Liver (tissue), 9 donors: ENCODE measurements around the gene SLC9A3. TPM values are rescaled to one million over a fixed set of nuclear protein-coding genes. Genes with fewer than 3 reads are reported as not detected.

ENCODE experiments used
- DNase-seq: peaks from one replicate; pipeline ENCODE4 v3.0.0-alpha.2; 2017; ENCODE audit warnings: low spot score
- H3K27ac ChIP-seq, 2 donors: one replicate each; pipeline ENCODE4 v1.7.0; 2013; ENCODE audit warnings: inconsistent platforms in 2 of 2, low read length in 2 of 2, control low read depth in 1 of 2, low read depth in 1 of 2, mild to moderate bottlenecking in 1 of 2
- H3K27me3 ChIP-seq, 4 donors: one replicate each; pipeline versions ENCODE4 v1.6.1 to v1.7.0; 2013; ENCODE audit warnings: low read length in 3 of 4, inconsistent platforms in 1 of 4, mild to moderate bottlenecking in 1 of 4, moderate library complexity in 1 of 4; ENCODE audit not compliant: control insufficient read depth in 4 of 4, insufficient read depth in 4 of 4
- H3K36me3 ChIP-seq, 4 donors: one replicate each; pipeline versions ENCODE4 v1.6.1 to v1.7.0; 2013; ENCODE audit warnings: low read length in 3 of 4, mild to moderate bottlenecking in 3 of 4, low read depth in 1 of 4, moderate library complexity in 1 of 4; ENCODE audit not compliant: control insufficient read depth in 4 of 4, insufficient read depth in 3 of 4
- H3K4me1 ChIP-seq, 4 donors: one replicate each; pipeline versions ENCODE4 v1.6.1 to v1.7.0; 2013; ENCODE audit warnings: low read length in 3 of 4, mild to moderate bottlenecking in 3 of 4, moderate library complexity in 1 of 4; ENCODE audit not compliant: control insufficient read depth in 4 of 4, insufficient read depth in 4 of 4
- H3K4me3 ChIP-seq, 3 donors: one replicate each; pipeline versions ENCODE4 v1.6.1 to v1.7.0; 2013; ENCODE audit warnings: low read length in 3 of 3, control low read depth in 1 of 3, low read depth in 1 of 3, mild to moderate bottlenecking in 1 of 3
- H3K9ac ChIP-seq, 2 donors: one replicate each; pipeline ENCODE4 v1.7.0; 2013; ENCODE audit warnings: low read length in 2 of 2, mild to moderate bottlenecking in 2 of 2, moderate library complexity in 2 of 2, control low read depth in 1 of 2, low read depth in 1 of 2
- H3K9me3 ChIP-seq, 4 donors: one replicate each; pipeline versions ENCODE4 v1.6.1 to v1.7.0; 2013; ENCODE audit warnings: low read length in 3 of 4; ENCODE audit not compliant: control insufficient read depth in 4 of 4
- ATF3 ChIP-seq: IDR thresholded peaks from 2 replicates; pipeline ENCODE4 v1.6.1; 2016; ENCODE audit warnings: antibody characterized with exemption
- CTCF ChIP-seq: fragments of 150-350 bp; IDR thresholded peaks from 2 replicates; pipeline ENCODE4 v1.5.1; 2017; ENCODE audit warnings: improper control_type of control experiment, low read depth, low read length; ENCODE audit not compliant: missing input control
- EGR1 ChIP-seq, 2 donors: IDR thresholded peaks; 2 replicates each; pipeline ENCODE4 v1.6.1; 2016 to 2018; ENCODE audit warnings: antibody characterized with exemption in 2 of 2, low read depth in 2 of 2
- FOXA1 ChIP-seq: IDR thresholded peaks from 2 replicates; pipeline ENCODE4 v1.6.1; 2016; ENCODE audit warnings: antibody characterized with exemption
- FOXA2 ChIP-seq: IDR thresholded peaks from 2 replicates; pipeline ENCODE4 v1.6.1; 2016; ENCODE audit warnings: antibody characterized with exemption
- GABPA ChIP-seq, 2 donors: IDR thresholded peaks in 1 of 2; conservative IDR thresholded peaks in 1 of 2; 2 replicates each; pipeline ENCODE4 v1.6.1; 2016; ENCODE audit warnings: antibody characterized with exemption in 2 of 2, mild to moderate bottlenecking in 1 of 2, moderate library complexity in 1 of 2
- HNF4A ChIP-seq, 2 donors: conservative IDR thresholded peaks; 2 replicates each; pipeline ENCODE4 v1.6.1; 2016; ENCODE audit warnings: antibody characterized with exemption in 2 of 2, mild to moderate bottlenecking in 2 of 2
- HNF4G ChIP-seq: IDR thresholded peaks from 2 replicates; pipeline ENCODE4 v1.6.1; 2016; ENCODE audit warnings: antibody characterized with exemption
- JUND ChIP-seq, 2 donors: IDR thresholded peaks; 2 replicates each; pipeline ENCODE4 v1.6.1; 2016; ENCODE audit warnings: antibody characterized with exemption in 2 of 2
- MAX ChIP-seq: IDR thresholded peaks from 2 replicates; pipeline ENCODE4 v1.6.1; 2016; ENCODE audit warnings: antibody characterized with exemption
- NR2F2 ChIP-seq: IDR thresholded peaks from 2 replicates; pipeline ENCODE4 v1.6.1; 2016; ENCODE audit warnings: antibody characterized with exemption
- RAD21 ChIP-seq, 2 donors: IDR thresholded peaks; 2 replicates each; pipeline ENCODE4 v1.6.1; 2016; ENCODE audit warnings: antibody characterized with exemption in 2 of 2, mild to moderate bottlenecking in 2 of 2
- REST ChIP-seq: IDR thresholded peaks from 2 replicates; pipeline ENCODE4 v1.6.1; 2016; ENCODE audit warnings: antibody characterized with exemption, mild to moderate bottlenecking
- RXRA ChIP-seq, 2 donors: IDR thresholded peaks; 2 replicates each; pipeline ENCODE4 v1.6.1; 2017 to 2018; ENCODE audit warnings: antibody characterized with exemption in 2 of 2, mild to moderate bottlenecking in 1 of 2
- SP1 ChIP-seq: IDR thresholded peaks from 2 replicates; pipeline ENCODE4 v1.6.1; 2018; ENCODE audit warnings: antibody characterized with exemption, mild to moderate bottlenecking
- TAF1 ChIP-seq: conservative IDR thresholded peaks from 2 replicates; pipeline ENCODE4 v1.6.1; 2016; ENCODE audit warnings: antibody characterized with exemption, mild to moderate bottlenecking
- YY1 ChIP-seq: IDR thresholded peaks from 2 replicates; pipeline ENCODE4 v1.6.1; 2016; ENCODE audit warnings: antibody characterized with exemption, mild to moderate bottlenecking
- ZBTB33 ChIP-seq: IDR thresholded peaks from 2 replicates; pipeline ENCODE4 v1.6.1; 2016; ENCODE audit warnings: antibody characterized with exemption
- WGBS: extraction: QIAGEN DNeasy Blood & Tissue Kit; methylation state at CpG from one replicate; pipeline ENCODE4 v1.1.7; 2013; 5-methylcytosine and 5-hydroxymethylcytosine counted together
- polyA plus RNA-seq, 2 donors: library from polyadenylated mRNA; stranded (reverse) in 1 of 2; unstranded in 1 of 2; fragments of 200-250 nt in 1 of 2; fragments of >200 nt in 1 of 2; fragmentation: Nextera tagmentation in 1 of 2; extraction: Ambion mirVana in 1 of 2; gene quantifications; one replicate each; pipeline versions ENCODE4 v1.2.1 to v1.2.3, GENCODE V29; 2013 to 2015
- total RNA-seq, 2 donors: library from RNA; depleted of rRNA; stranded (reverse); fragments of >200 nt; gene quantifications; one replicate each; pipeline ENCODE4 v1.2.3, GENCODE V29; 2014
- donor health status: healthy.
- donor health status: healthy.
- donor health status: healthy.
- donor health status: healthy.
- donor health status: healthy.

SLC9A3 gene
- total and polyA plus RNA-seq, 4 donors = 0.31 to 1.0 (median 0.67) TPM

GRCh38 chr5:448766-449090 lies 75.5 kb downstream of the SLC9A3 start:
- Histone ChIP-seq H3K9me3 (peaks cover 0 to 14% (median 0%) of the 10 kb centered on the region in 4 donors), H3K9ac (no peak overlapping the region), H3K27ac (no peak overlapping the region), H3K36me3 (peaks cover 9 to 58% (median 40%) of the 10 kb centered on the region in 4 donors), H3K27me3 (no peaks in the 10 kb centered on the region), H3K4me3 (no peak overlapping the region), H3K4me1 (peaks cover 3 to 10% (median 7%) of the 10 kb centered on the region in 4 donors)
- 92% methylated on average over 12 of the region's 12 CpGs for WGBS
- no peak for DNase-seq
- no peak for TF ChIP-seq JUND (IDR thresholded peaks at IDR 0.05)
- TF ChIP-seq FOXA2 = no peak
- TF ChIP-seq HNF4A (conservative IDR thresholded peaks at IDR 0.05) = no peak
- no peak for TF ChIP-seq NR2F2
- TF ChIP-seq ATF3 = no peak
- TF ChIP-seq RAD21 (IDR thresholded peaks at IDR 0.05) = no peak
- no peak for TF ChIP-seq REST
- no peak for TF ChIP-seq SP1

- Histone ChIP-seq H3K4me3 (no peak overlapping the region), H3K9me3 (peaks cover 0 to 14% (median 0%) of the 10 kb centered on the region in 4 donors), H3K36me3 (peaks cover 9 to 52% (median 36%) of the 10 kb centered on the region in 4 donors), H3K27me3 (no peaks in the 10 kb centered on the region), H3K4me1 (peaks cover 4 to 12% (median 11%) of the 10 kb centered on the region in 4 donors), H3K9ac (no peak overlapping the region), H3K27ac (no peak overlapping the region)
- DNase-seq = no peak
- no peak for TF ChIP-seq EGR1 (IDR thresholded peaks at IDR 0.05; ENCODE audit: low read depth in 2 of 2)
- TF ChIP-seq TAF1 = no peak
- peak in 1 of 2 donors; percentile 25 for TF ChIP-seq GABPA (IDR thresholded peaks at IDR 0.05 in 1 of 2, conservative IDR thresholded peaks at IDR 0.05 in 1 of 2)
- TF ChIP-seq HNF4A (conservative IDR thresholded peaks at IDR 0.05) = no peak
- WGBS = 87% methylated on average over 21 of the region's 21 CpGs
Measured at GRCh38 chr5:448061-448765, 76.0 kb downstream of the SLC9A3 start.

GRCh38 chr5:447501-447900 lies 76.7 kb downstream of the SLC9A3 start:
- DNase-seq = no peak
- no peak for TF ChIP-seq MAX
- no peak for TF ChIP-seq HNF4G
- TF ChIP-seq FOXA1 = no peak
- TF ChIP-seq FOXA2 = no peak
- no peak for TF ChIP-seq ZBTB33
- no peak for TF ChIP-seq SP1
- no peak for TF ChIP-seq CTCF
- TF ChIP-seq RAD21 (IDR thresholded peaks at IDR 0.05) = no peak
- no peak for TF ChIP-seq YY1
- TF ChIP-seq ATF3 = no peak
- no peak for TF ChIP-seq EGR1 (IDR thresholded peaks at IDR 0.05; ENCODE audit: low read depth in 2 of 2)
- no peak for TF ChIP-seq HNF4A (conservative IDR thresholded peaks at IDR 0.05)
- no peak for TF ChIP-seq RXRA (IDR thresholded peaks at IDR 0.05)
- no peak for TF ChIP-seq GABPA (IDR thresholded peaks at IDR 0.05 in 1 of 2, conservative IDR thresholded peaks at IDR 0.05 in 1 of 2)
- H3K4me3 ChIP-seq = no peak overlapping the region
- WGBS = 95% methylated on average over 21 of the region's 21 CpGs
- H3K27ac ChIP-seq = no peak overlapping the region
- H3K36me3 ChIP-seq = peaks cover 8 to 45% (median 32%) of the 10 kb centered on the region in 4 donors
- H3K27me3 ChIP-seq = no peaks in the 10 kb centered on the region
- no peak overlapping the region for H3K9ac ChIP-seq
- peaks cover 4 to 12% (median 12%) of the 10 kb centered on the region in 4 donors for H3K4me1 ChIP-seq
- H3K9me3 ChIP-seq = peaks cover 0 to 14% (median 0%) of the 10 kb centered on the region in 4 donors
